OCI-LY1 (cell line): ENCODE measurements around the gene CIBAR2.
"Not testable (repeated sequence)": the region's sequence is repeated elsewhere in the genome, so short reads cannot be mapped to it uniquely, and the experiment has no call there.

Source experiments
- H2AFZ ChIP-seq: fragments of 200-600 bp; sonication (generic), shearing (Covaris generic); 2 replicates; pipeline ENCODE4 v1.6.0; 2014; ENCODE audit warnings: antibody characterized with exemption, mild to moderate bottlenecking, low read length
- H3F3A ChIP-seq: fragments of 200-600 bp; sonication (generic), shearing (Covaris generic); 2 replicates; pipeline ENCODE4 v1.6.0; 2014; ENCODE audit warnings: mild to moderate bottlenecking, antibody characterized with exemption, low read length, moderate library complexity; ENCODE audit not compliant: insufficient read depth
- H3K27ac ChIP-seq: fragments of 200-600 bp; sonication (generic); 2 replicates; pipeline ENCODE4 v1.5.1; 2014; ENCODE audit warnings: low read length, mixed run types, mild to moderate bottlenecking, low read depth; ENCODE audit not compliant: poor library complexity, severe bottlenecking
- H3K27me3 ChIP-seq: fragments of 200-600 bp; sonication (generic); 2 replicates; pipeline ENCODE4 v1.6.0; 2014; ENCODE audit warnings: antibody characterized with exemption, mild to moderate bottlenecking, low read length, moderate library complexity; ENCODE audit not compliant: insufficient read depth
- H3K36me3 ChIP-seq: fragments of 200-600 bp; sonication (generic); 2 replicates; pipeline ENCODE4 v1.6.1; 2014; ENCODE audit warnings: mild to moderate bottlenecking, antibody characterized with exemption, low read length, moderate library complexity, mixed read lengths; ENCODE audit not compliant: insufficient read depth
- H3K4me1 ChIP-seq: fragments of 200-600 bp; sonication (generic); 2 replicates; pipeline ENCODE4 v1.5.1; 2014; ENCODE audit warnings: mild to moderate bottlenecking, low read length, moderate library complexity; ENCODE audit not compliant: insufficient read depth, severe bottlenecking
- H3K4me2 ChIP-seq: fragments of 200-600 bp; sonication (generic), shearing (Covaris generic); 2 replicates; pipeline ENCODE4 v1.6.1; 2014; ENCODE audit warnings: low read length
- H3K4me3 ChIP-seq: fragments of 200-600 bp; sonication (generic); 2 replicates; pipeline ENCODE4 v1.5.1; 2014; ENCODE audit warnings: low read length, low read depth, mild to moderate bottlenecking, mixed read lengths; ENCODE audit not compliant: poor library complexity, severe bottlenecking
- H3K79me2 ChIP-seq: fragments of 200-600 bp; shearing (Covaris generic); 2 replicates; pipeline ENCODE4 v1.6.1; 2016; ENCODE audit warnings: mixed run types, low read length, mixed read lengths; ENCODE audit not compliant: insufficient read depth
- H3K9ac ChIP-seq: fragments of 200-600 bp; sonication (generic), shearing (Covaris generic); 2 replicates; pipeline ENCODE4 v1.6.1; 2014; ENCODE audit warnings: mild to moderate bottlenecking, low read length, mixed read lengths
- H3K9me2 ChIP-seq: fragments of 200-600 bp; sonication (generic), shearing (Covaris generic); 2 replicates; pipeline ENCODE4 v1.6.1; 2014; ENCODE audit warnings: low read depth, mild to moderate bottlenecking, low read length, mixed read lengths
- H3K9me3 ChIP-seq: fragments of 200-600 bp; shearing (Covaris generic); 2 replicates; pipeline ENCODE4 v1.6.1; 2014; ENCODE audit warnings: low read length, mixed read lengths
- H4K20me1 ChIP-seq: fragments of 200-600 bp; sonication (generic), shearing (Covaris generic); 2 replicates; pipeline ENCODE4 v1.6.0; 2016; ENCODE audit warnings: mild to moderate bottlenecking, low read length; ENCODE audit not compliant: insufficient read depth
- EZH2 ChIP-seq: fragments of 200-600 bp; sonication (generic), shearing (Covaris generic); IDR thresholded peaks from 2 replicates; pipeline ENCODE4 v1.8.0; 2017; ENCODE audit warnings: borderline replicate concordance, mixed run types, mild to moderate bottlenecking, antibody characterized with exemption, low read length, moderate library complexity, mixed read lengths
- TF ChIP-seq, protein P1 (sequence below): fragments of 200-600 bp; sonication (generic), shearing (Covaris generic); IDR thresholded peaks from 2 replicates; pipeline ENCODE4 v1.5.1; 2017; ENCODE audit warnings: mild to moderate bottlenecking, antibody characterized with exemption, low read length, moderate library complexity, mixed read lengths

The CIBAR2 gene

GRCh38 chr16:85123891-85124635 is 11.8 kb upstream of the CIBAR2 start:
- no peaks in the 10 kb centered on the region for H3K9me2 ChIP-seq
- no peak overlapping the region for H2AFZ ChIP-seq
- H3K4me2 ChIP-seq: no peak overlapping the region
- H3K9me3 ChIP-seq: no peaks in the 10 kb centered on the region
- no peaks in the 10 kb centered on the region for H3K4me1 ChIP-seq
- peaks cover 6% of the 10 kb centered on the region; the same call in 1 of the 2 replicates for H3K27me3 ChIP-seq
- TF ChIP-seq, protein P1, sequence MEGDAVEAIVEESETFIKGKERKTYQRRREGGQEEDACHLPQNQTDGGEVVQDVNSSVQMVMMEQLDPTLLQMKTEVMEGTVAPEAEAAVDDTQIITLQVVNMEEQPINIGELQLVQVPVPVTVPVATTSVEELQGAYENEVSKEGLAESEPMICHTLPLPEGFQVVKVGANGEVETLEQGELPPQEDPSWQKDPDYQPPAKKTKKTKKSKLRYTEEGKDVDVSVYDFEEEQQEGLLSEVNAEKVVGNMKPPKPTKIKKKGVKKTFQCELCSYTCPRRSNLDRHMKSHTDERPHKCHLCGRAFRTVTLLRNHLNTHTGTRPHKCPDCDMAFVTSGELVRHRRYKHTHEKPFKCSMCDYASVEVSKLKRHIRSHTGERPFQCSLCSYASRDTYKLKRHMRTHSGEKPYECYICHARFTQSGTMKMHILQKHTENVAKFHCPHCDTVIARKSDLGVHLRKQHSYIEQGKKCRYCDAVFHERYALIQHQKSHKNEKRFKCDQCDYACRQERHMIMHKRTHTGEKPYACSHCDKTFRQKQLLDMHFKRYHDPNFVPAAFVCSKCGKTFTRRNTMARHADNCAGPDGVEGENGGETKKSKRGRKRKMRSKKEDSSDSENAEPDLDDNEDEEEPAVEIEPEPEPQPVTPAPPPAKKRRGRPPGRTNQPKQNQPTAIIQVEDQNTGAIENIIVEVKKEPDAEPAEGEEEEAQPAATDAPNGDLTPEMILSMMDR: no peak
- TF ChIP-seq EZH2: no peak
- H3K36me3 ChIP-seq: no peaks in the 10 kb centered on the region
- H3K4me3 ChIP-seq: no peak overlapping the region
- no peaks in the 10 kb centered on the region for H3K79me2 ChIP-seq
- no peak overlapping the region for H3K27ac ChIP-seq
- H4K20me1 ChIP-seq: no peaks in the 10 kb centered on the region
- no peaks in the 10 kb centered on the region for H3F3A ChIP-seq
- H3K9ac ChIP-seq: no peak overlapping the region

- H3K79me2 ChIP-seq, H3K9me3 ChIP-seq, H3K9me2 ChIP-seq, H4K20me1 ChIP-seq, H3K4me3 ChIP-seq, H3F3A ChIP-seq, H2AFZ ChIP-seq, H3K4me1 ChIP-seq, H3K36me3 ChIP-seq, H3K9ac ChIP-seq, H3K27me3 ChIP-seq, H3K4me2 ChIP-seq, H3K27ac ChIP-seq: not testable (repeated sequence)
Observed at GRCh38 chr16:85123441-85123840, 11.2 kb upstream of the CIBAR2 start.

DNA sequence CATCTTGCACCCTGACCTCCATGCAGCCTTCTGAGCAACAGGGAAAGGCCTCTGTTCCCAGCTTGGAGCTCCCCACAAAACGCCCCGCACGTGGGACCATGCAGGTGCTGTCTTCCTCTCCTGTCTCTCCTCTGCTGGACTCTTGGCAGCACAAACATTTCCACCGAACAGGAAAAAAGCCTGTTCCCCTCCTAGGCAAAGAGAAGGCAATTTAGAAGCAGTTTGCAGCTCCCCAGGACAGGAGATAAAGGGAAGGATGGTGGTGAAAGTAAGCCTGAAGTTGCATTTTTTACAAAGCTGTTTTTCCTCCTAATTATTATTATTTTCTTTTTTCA is 7.7 kb upstream of the CIBAR2 start:
- H3K36me3 ChIP-seq: no peaks in the 10 kb centered on the region; the same call in 1 of the 2 replicates
- H4K20me1 ChIP-seq: no peaks in the 10 kb centered on the region
- no peaks in the 10 kb centered on the region for H3K9me2 ChIP-seq
- H3K4me2 ChIP-seq: no peak overlapping the region
- peaks cover 7% of the 10 kb centered on the region; the same call in 1 of the 2 replicates for H3K27me3 ChIP-seq
- H3K9ac ChIP-seq: no peak overlapping the region
- no peaks in the 10 kb centered on the region for H3F3A ChIP-seq
- no peak overlapping the region for H3K4me3 ChIP-seq
- peaks cover 3% of the 10 kb centered on the region for H3K4me1 ChIP-seq
- TF ChIP-seq, protein P1: no peak
- TF ChIP-seq EZH2: no peak
- H3K27ac ChIP-seq: no peak overlapping the region
- H3K79me2 ChIP-seq: no peaks in the 10 kb centered on the region
- H3K9me3 ChIP-seq: no peaks in the 10 kb centered on the region
- H2AFZ ChIP-seq: no peak overlapping the region

DNA sequence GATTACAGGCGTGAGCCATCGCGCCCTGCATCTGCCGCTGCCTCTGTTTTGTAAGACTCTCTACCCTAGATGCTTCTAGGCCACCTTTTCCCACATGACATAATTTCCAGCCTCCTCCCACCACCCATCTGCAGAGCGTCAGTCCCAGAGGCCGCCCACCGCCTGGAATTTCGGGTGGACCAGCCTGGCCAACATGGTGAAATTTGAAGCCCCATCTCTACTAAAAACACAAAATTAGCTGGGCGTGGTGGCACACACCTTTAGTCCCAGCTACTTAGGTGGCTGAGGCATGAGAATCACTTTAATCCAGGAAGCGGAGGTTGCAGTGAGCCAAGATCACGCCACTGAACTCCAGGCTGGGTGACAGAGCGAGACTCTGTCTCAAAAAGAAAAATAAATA is 5.1 kb upstream of the CIBAR2 start:
- Histone ChIP-seq H3K27me3 (peaks cover 7% of the 10 kb centered on the region; the same call in 1 of the 2 replicates), H3K4me1 (peaks cover 5% of the 10 kb centered on the region), H3K79me2 (no peaks in the 10 kb centered on the region), H3K9me3 (no peaks in the 10 kb centered on the region), H3K4me3 (no peak overlapping the region), H4K20me1 (no peaks in the 10 kb centered on the region), H2AFZ (no peak overlapping the region), H3K4me2 (no peak overlapping the region), H3K27ac (no peak overlapping the region), H3K9me2 (no peaks in the 10 kb centered on the region), H3F3A (no peaks in the 10 kb centered on the region), H3K36me3 (no peaks in the 10 kb centered on the region; the same call in 1 of the 2 replicates), H3K9ac (no peak overlapping the region)
- TF ChIP-seq EZH2: no peak
- TF ChIP-seq, protein P1: no peak
